RCC 7860 (cell line): ENCODE results near the gene LRRC52.

ENCODE experiments used
- DNase-seq: peaks from one replicate; pipeline ENCODE4 v3.0.0-alpha.2; 2015; ENCODE audit warnings: low spot score
- FAIRE-seq: peaks from 2 replicates; lab custom pipeline; 2012; peaks lifted over from hg19 to GRCh38; lab: Jason Lieb, UNC

The LRRC52 gene

GRCh38 chr1:165536016-165536415 lies 7.8 kb upstream of the LRRC52 start:
- FAIRE-seq = no peak
- DNase-seq = no peak

DNA sequence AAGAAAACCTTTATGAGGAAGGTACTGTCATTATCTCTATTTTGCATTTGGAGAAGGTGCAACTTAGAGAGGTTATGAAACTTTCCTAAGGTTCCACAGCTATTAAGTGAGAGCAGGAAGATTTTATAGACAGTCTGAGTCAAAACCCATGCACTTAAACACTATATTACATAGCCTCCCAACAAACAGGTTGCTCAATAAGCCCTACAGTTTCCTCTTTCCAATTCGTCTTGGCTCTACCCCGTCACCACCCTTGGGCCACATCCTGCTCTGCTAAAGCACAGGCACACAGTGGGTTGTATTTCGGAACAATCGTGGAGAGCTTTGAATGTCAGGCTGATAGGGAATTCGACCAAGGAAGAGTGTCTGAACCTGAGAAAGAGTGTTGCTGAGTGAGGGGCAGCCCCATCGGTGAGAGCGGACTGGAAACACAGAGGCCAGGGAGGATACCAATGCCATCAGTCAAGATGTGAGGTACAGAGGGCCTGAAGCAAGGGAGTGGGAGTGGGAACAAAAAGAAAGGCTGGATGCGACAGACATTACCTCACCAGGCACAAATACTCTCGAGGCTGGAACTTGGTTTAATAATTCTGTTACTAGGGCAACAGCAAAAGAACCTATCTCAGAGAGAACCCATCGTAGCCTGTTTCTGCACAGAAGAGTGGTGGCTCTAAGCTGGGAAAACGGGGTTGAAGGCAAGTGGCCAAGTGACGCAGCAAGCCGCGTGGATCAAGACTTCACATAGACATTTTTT lies 6.3 kb upstream of the LRRC52 start:
- DNase-seq (no peak), FAIRE-seq (no peak)

DNA sequence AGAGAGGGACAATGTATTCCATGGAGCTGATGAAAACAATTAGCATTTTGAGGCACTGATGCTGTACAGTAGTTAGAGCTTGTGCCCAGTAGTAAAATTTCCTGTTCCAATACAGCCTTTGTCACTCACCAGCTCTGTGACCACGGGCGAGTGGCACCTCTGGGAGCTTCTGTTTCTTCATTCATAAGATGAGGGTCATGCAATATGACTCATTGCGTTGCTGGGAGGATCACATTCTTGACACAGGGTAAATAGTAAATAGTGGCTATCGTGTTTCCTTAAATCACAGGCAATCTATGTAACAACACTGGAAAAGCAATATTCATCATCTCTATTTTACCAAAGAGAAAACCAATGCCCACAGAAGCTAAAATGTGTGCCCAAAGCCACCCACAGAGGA lies 4.5 kb upstream of the LRRC52 start:
- FAIRE-seq (no peak), DNase-seq (no peak)

DNA sequence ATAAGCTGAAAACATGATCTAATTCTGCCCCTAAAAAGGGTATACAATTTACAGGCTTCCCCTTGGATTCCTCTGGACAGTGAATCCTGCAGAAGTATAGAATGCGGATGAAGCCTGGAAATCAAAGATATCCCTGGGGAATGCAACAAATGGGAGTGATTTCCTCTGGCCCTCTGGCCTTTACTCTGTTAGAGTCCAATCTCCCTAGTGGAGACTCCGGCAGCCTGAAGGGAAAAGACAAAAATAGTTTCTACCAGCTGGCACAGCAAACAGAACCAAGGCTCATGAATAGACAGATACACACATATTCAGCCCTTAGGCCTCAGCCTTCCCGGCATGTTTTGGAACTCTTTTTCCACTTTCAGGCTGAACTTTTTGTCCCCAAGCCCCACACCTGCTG lies 3.9 kb upstream of the LRRC52 start:
- FAIRE-seq (no peak), DNase-seq (no peak)

DNA sequence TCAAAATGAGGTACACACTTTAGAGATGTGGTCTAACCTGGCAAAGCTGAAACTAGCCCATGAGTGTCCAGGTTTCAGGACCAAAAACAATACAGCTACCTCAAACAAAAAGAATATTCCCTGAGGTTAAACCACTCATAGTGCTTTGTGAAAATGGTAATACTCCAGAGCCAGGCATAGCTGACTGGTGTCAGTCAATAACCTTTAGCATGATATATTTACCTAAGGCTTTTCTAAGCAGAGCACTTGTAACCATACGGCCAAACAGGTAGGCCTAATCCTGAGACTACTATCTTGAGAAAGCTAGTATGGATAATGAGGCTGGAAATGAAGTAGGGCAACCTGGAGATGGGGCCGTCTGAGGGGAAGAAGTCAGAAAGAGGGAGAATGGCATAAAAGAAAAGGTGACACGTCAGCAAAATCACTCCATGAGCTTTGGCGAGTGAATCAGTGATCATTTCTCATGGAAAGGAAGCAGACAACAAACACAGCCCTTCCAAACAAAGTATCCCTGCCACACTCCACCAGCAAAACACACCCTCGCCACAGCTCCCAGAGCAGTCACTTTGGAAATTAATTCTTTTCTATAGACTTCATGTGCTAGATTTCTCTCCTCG lies 1.7 kb upstream of the LRRC52 start:
- FAIRE-seq = no peak
- DNase-seq = no peak

- DNase-seq (no peak), FAIRE-seq (no peak)
Observed at GRCh38 chr1:165542647-165543046, 1.2 kb upstream of the LRRC52 start.

- DNase-seq = no peak
- no peak for FAIRE-seq
Observed at GRCh38 chr1:165544996-165545395, 1.2 kb downstream of the LRRC52 start.

- no peak for DNase-seq
- FAIRE-seq = no peak
Observed at GRCh38 chr1:165545974-165546373, 2.2 kb downstream of the LRRC52 start.

DNA sequence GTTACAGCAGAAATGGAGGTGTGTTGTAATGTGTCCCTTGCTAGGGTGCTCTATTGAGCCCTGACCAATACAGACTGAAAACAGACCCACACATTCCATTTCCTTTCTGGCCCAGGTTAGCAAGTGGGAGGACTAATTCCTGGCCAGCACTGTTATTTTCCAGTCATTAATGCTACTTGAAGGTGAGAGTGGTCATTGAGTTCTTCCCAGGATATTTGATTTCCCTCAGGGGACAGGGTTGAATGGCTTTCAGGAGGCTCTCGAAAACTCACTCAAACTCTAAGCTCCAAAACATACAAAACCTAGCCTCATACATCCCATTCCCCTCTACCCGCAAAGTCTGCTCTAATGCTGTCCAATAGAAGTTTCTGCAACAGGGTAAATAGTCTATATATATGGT lies 6.2 kb downstream of the LRRC52 start:
- DNase-seq (no peak), FAIRE-seq (no peak)

GRCh38 chr1:165551469-165551868 lies 7.7 kb downstream of the LRRC52 start:
- FAIRE-seq (no peak), DNase-seq (no peak)

DNA sequence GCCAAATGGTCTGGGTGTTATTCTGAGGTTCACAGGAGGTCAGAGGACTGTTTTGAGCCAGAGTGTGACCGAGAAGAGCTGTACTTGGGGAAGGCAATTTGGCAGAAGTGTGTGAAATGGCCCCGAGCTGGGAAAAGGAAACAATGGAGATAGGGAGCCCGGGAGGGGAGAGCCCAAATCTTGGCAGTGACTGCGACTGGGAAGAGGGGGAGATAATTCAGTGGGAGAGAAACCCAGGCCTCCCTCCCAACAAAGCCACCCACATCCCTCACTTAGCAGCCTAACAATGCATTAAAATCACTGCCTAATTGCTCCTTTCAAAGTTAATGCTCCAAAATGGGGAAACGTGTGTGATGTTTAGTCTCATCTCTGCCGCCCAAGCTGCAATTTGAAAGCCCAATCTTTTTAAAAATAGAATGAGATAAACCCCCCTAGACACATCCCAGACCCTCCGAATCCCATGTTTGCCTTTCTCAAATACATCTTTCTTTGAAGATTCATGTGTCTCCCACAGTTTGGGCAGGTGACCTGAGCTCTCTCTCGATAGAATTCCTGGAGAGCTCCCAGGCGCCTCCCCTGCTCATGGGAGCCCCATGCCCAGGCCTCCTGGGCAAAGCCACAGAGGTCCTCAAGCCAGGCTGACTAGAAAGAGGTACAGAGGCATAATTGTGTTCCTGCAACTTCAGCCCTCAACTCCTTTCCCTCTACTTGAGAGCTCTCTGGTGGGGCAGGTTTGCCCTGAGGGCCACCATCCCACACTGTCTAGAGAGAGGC lies 17.3 kb downstream of the LRRC52 start:
- no peak for DNase-seq
- no peak for FAIRE-seq

DNA sequence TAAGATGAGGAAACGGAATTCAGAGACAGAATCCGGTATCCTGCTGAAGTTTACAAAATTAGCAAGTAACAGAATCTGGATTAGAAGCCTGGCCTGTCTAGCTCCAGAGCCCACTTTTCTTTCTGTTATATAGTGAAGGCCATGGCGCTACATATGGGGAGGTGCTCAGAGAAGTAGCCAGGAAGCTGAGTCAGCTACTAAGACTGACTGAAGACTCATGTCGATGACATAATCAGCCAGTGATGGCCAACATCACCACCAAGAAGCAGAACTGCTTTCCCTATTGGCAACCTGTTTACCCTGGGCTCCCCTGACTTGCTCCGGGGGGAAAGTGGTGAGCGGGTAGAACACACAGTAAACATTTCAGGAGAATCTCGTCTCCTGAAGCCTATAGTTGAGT lies 18.8 kb downstream of the LRRC52 start:
- FAIRE-seq = no peak
- DNase-seq = peak; percentile 16

DNA sequence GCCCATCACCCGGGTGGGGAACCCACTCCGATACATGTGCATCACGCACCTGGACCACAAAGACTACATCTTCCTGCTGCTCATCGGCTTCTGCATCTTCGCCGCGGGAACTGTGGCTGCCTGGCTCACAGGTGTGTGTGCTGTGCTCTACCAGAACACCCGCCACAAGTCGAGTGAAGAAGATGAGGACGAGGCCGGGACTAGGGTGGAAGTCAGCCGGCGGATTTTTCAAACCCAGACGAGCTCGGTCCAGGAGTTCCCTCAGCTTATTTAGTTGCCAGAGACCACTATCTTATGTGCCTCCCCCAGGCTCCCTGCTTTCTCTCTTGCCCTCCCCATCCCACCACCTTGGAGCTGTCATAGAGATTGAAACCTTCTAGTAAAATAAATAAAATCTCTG lies 19.8 kb downstream of the LRRC52 start:
- no peak for DNase-seq
- FAIRE-seq = no peak

DNA sequence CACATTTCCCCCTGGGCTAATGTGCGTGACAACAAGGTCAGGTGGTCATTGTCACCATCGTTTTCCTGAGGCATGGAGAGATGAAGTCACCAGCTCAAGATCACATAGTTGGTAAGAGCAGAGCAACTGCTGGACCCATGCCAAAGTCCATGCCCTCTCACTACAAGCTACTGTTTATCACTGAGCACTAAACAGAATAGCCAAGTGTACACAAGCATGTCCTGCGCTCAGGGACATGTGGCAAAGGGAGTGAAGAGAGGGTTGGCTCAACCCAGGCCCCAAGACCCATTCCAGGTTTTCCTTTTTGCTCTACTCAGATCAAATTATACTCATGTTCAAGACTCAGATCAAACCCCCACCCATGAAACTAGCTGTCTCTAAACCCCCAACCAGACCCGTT lies 20.8 kb downstream of the LRRC52 start:
- FAIRE-seq (no peak), DNase-seq (no peak)

- DNase-seq (no peak), FAIRE-seq (no peak)
Observed at GRCh38 chr1:165565751-165566490, 22.1 kb downstream of the LRRC52 start.

DNA sequence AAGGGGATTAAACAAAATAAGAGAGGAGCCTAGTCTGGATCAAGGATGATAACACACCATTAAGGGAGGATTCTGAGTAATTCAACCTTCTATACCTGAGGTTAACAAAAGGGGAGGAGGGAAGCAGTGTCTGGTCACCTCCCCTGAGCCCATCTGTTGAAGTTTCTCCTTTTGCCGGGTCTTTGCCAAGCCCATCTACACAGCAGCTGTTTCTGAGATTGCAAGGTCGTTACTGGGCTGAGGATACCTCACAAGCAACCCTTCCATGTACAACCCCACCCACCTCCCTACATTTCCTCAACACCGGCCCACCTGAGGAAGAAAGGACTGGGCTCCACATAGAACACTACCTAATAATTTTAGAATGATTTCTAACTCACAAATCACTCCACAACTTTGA lies 26.3 kb downstream of the LRRC52 start:
- DNase-seq = no peak
- no peak for FAIRE-seq

- FAIRE-seq (no peak), DNase-seq (no peak)
Observed at GRCh38 chr1:165573787-165574186, 30.0 kb downstream of the LRRC52 start.

- DNase-seq (no peak), FAIRE-seq (no peak)
Observed at GRCh38 chr1:165574295-165574694, 30.5 kb downstream of the LRRC52 start.

GRCh38 chr1:165575468-165576099 lies 31.8 kb downstream of the LRRC52 start:
- DNase-seq (no peak), FAIRE-seq (no peak)

GRCh38 chr1:165576536-165576935 lies 32.7 kb downstream of the LRRC52 start:
- FAIRE-seq = no peak
- no peak for DNase-seq

DNA sequence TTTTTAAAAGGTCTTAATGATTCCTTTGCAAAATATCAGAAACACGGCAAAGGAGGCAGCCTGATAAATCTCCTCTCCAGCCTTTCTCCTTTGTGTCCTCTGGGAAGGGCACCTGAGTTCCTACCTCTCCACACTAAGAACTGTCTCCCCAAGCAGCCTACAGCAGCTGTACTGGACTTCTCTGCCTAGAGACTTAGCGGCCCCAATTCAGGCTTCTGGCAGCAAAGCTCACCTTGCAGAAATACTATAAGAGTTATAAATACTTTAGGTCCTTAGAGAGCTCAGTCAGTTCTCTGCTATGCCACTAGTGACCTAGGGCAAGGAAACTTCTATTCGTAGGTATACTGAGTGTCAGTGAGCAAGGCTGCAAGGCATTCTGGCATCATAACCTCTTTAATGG lies 33.9 kb downstream of the LRRC52 start:
- FAIRE-seq (no peak), DNase-seq (no peak)
